HepG2 (cell line): ENCODE measurements around the gene SPOP. TPM values are rescaled to one million over a fixed set of nuclear protein-coding genes. Genes with fewer than 3 reads are reported as not detected.
A peak's percentile ranks its signal among the peaks of the same experiment; 100 is the strongest.

Source experiments
- ATAC-seq: fragments of 200-7000 bp; cut with Tn5 transposase; 3 replicates; pipeline ENCODE4 v1.9.1; 2020; ENCODE audit warnings: mild to moderate bottlenecking, moderate library complexity
- BruUV-seq: library from RNA; stranded (reverse); fragments of 400-500 nt; replicated peaks from 2 replicates; lab custom pipeline; 2021; lab: Mats Ljungman, UMichigan
- CTCF ChIA-PET: fragments of 300-600 bp; formaldehyde crosslinking; extraction: SDS; loops from one replicate; lab custom pipeline; 2021; ENCODE audit warnings: low total read pairs, inconsistent platforms, low intra/inter-chr PET ratio; lab: Yijun Ruan, JAX
- POLR2A ChIA-PET: fragments of 350-600 bp; sonication (Branson Sonifier 250); formaldehyde crosslinking; loops from one replicate; lab custom pipeline; 2020; ENCODE audit warnings: antibody characterized with exemption, inconsistent platforms; lab: Yijun Ruan, JAX
- DNase-seq: peaks from one replicate; pipeline ENCODE4 v3.0.0-alpha.2; 2015; ENCODE audit warnings: low spot score
- FAIRE-seq: peaks from 3 replicates; lab custom pipeline; 2011; peaks lifted over from hg19 to GRCh38; lab: Jason Lieb, UNC
- H2AFZ ChIP-seq: one replicate; pipeline ENCODE4 v1.6.1; 2011; ENCODE audit warnings: low read length, inconsistent platforms
- H3K27ac ChIP-seq: fragments of 300-600 bp; 3 replicates; pipeline ENCODE4 v1.8.0; 2011; ENCODE audit warnings: mixed run types, mild to moderate bottlenecking, mixed read lengths, low read length, inconsistent platforms; ENCODE audit not compliant: insufficient read depth; ENCODE audit errors: extremely low read length
- H3K27me3 ChIP-seq, 2 experiments: fragments of 200-600 bp in 1 of 2; 2 replicates in 1 of 2; 3 replicates in 1 of 2; pipeline versions ENCODE4 v1.6.0 to v1.8.0; 2011; ENCODE audit warnings: low read length in 2 of 2, mild to moderate bottlenecking in 2 of 2, moderate library complexity in 2 of 2, inconsistent platforms in 1 of 2; ENCODE audit not compliant: insufficient read depth in 2 of 2, control insufficient read depth in 1 of 2
- H3K36me3 ChIP-seq, 2 experiments: fragments of 200-600 bp in 1 of 2; replicated peaks in 1 of 2; 2 replicates in 1 of 2; 3 replicates in 1 of 2; pipeline versions ENCODE4 v1.5.1 to v1.8.0; 2011; ENCODE audit warnings: low read length in 2 of 2, inconsistent platforms in 1 of 2; ENCODE audit not compliant: insufficient read depth in 2 of 2, control insufficient read depth in 1 of 2
- H3K4me1 ChIP-seq: 2 replicates; pipeline ENCODE4 v1.5.1; 2012; ENCODE audit warnings: low read length, inconsistent platforms; ENCODE audit not compliant: insufficient read depth
- H3K4me2 ChIP-seq: 2 replicates; pipeline ENCODE4 v1.6.0; 2011; ENCODE audit warnings: low read depth, low read length, inconsistent platforms
- H3K4me3 ChIP-seq, 3 experiments: fragments of 200-600 bp in 1 of 3; sonication (generic), shearing (Covaris generic) in 1 of 3; replicated peaks in 1 of 3; 2 replicates each; pipeline ENCODE4 v1.5.1; 2011 to 2016; ENCODE audit warnings: low read length in 3 of 3, inconsistent platforms in 2 of 3, low read depth in 2 of 3, mild to moderate bottlenecking in 2 of 3, control low read depth in 1 of 3, mixed read lengths in 1 of 3; ENCODE audit not compliant: insufficient read depth in 1 of 3
- H3K79me2 ChIP-seq: one replicate; pipeline ENCODE4 v1.6.1; 2011; ENCODE audit warnings: low read length, inconsistent platforms; ENCODE audit not compliant: insufficient read depth
- H3K9ac ChIP-seq: 2 replicates; pipeline ENCODE4 v1.6.0; 2011; ENCODE audit warnings: mild to moderate bottlenecking, low read depth, low read length, inconsistent platforms; ENCODE audit not compliant: insufficient read depth
- H3K9me3 ChIP-seq: 2 replicates; pipeline ENCODE4 v1.5.1; 2012; ENCODE audit warnings: mild to moderate bottlenecking, low read length
- H4K20me1 ChIP-seq: 2 replicates; pipeline ENCODE4 v1.6.0; 2011; ENCODE audit warnings: inconsistent platforms, mild to moderate bottlenecking, low read length, moderate library complexity; ENCODE audit not compliant: insufficient read depth
- BRCA1 ChIP-seq: sonication (generic); formaldehyde crosslinking; IDR thresholded peaks from 2 replicates; pipeline ENCODE4 v1.4.0; 2020; ENCODE audit warnings: missing genetic modification reagents
- CEBPG ChIP-seq: IDR thresholded peaks from 2 replicates; pipeline ENCODE4 v1.6.1; 2016
- CENPT ChIP-seq: sonication (generic); formaldehyde crosslinking; IDR thresholded peaks from 2 replicates; pipeline ENCODE4 v1.8.0; 2022; ENCODE audit warnings: low read depth, mild to moderate bottlenecking, moderate library complexity, missing genetic modification reagents
- KDM1A ChIP-seq: IDR thresholded peaks from 2 replicates; pipeline ENCODE4 v1.6.1; 2016; ENCODE audit warnings: missing compliant biosample characterization
- MIER2 ChIP-seq: IDR thresholded peaks from 2 replicates; pipeline ENCODE4 v1.6.1; 2016; ENCODE audit warnings: missing biosample characterization, missing genetic modification reagents
- MIER3 ChIP-seq: IDR thresholded peaks from 2 replicates; pipeline ENCODE4 v1.6.1; 2016; ENCODE audit warnings: missing compliant biosample characterization, borderline replicate concordance
- NFE2L2 ChIP-seq: fragments of 150-350 bp; IDR thresholded peaks from 2 replicates; pipeline ENCODE4 v1.6.1; 2014; ENCODE audit warnings: low read length
- NPAS2 ChIP-seq: sonication (generic); formaldehyde crosslinking; IDR thresholded peaks from 2 replicates; pipeline ENCODE4 v1.8.0; 2022; ENCODE audit warnings: mild to moderate bottlenecking, missing genetic modification reagents, borderline replicate concordance
- RBAK ChIP-seq: sonication (generic); formaldehyde crosslinking; IDR thresholded peaks from 2 replicates; pipeline ENCODE4 v1.5.1; 2020; ENCODE audit warnings: mild to moderate bottlenecking, missing genetic modification reagents
- SMYD3 ChIP-seq: sonication (generic); formaldehyde crosslinking; IDR thresholded peaks from 2 replicates; pipeline ENCODE4 v1.8.1; 2023; ENCODE audit warnings: mild to moderate bottlenecking, missing genetic modification reagents
- ZFP37 ChIP-seq: sonication (generic); formaldehyde crosslinking; IDR thresholded peaks from 2 replicates; pipeline ENCODE4 v1.4.0; 2020; ENCODE audit warnings: missing genetic modification reagents, borderline replicate concordance
- ZMYM2 ChIP-seq: sonication (generic); formaldehyde crosslinking; IDR thresholded peaks from 2 replicates; pipeline ENCODE4 v1.8.0; 2022; ENCODE audit warnings: mild to moderate bottlenecking, missing genetic modification reagents
- ZNF510 ChIP-seq: sonication (generic); formaldehyde crosslinking; IDR thresholded peaks from 2 replicates; pipeline ENCODE4 v1.4.0; 2020; ENCODE audit warnings: low read depth, mild to moderate bottlenecking, missing genetic modification reagents
- ZNF629 ChIP-seq: sonication (generic); formaldehyde crosslinking; conservative IDR thresholded peaks from 2 replicates; pipeline ENCODE4 v1.5.0; 2020; ENCODE audit warnings: missing genetic modification reagents
- ZSCAN29 ChIP-seq: sonication (generic); formaldehyde crosslinking; conservative IDR thresholded peaks from 2 replicates; pipeline ENCODE4 v1.4.0; 2020; ENCODE audit warnings: mild to moderate bottlenecking, missing genetic modification reagents
- WGBS: methylation state at CpG from one replicate; pipeline ENCODE4 v1.1.6; 2017; ENCODE audit warnings: low lambda C conversion rate; 5-methylcytosine and 5-hydroxymethylcytosine counted together
- in situ Hi-C: cut with HindIII; loops from 2 replicates; pipeline ENCODE4 v1.10.0; 2017; ENCODE audit warnings: low pct_unique_long_range_greater_than_20kb; ENCODE audit not compliant: extremely low pct_ligation_motif_present
- intact Hi-C: fragments of 100-400 bp; cut with micrococcal nuclease; formaldehyde crosslinking; loops from one replicate; pipeline ENCODE4 v1.10.0; 2022; ENCODE audit not compliant: unreplicated experiment
- polyA plus RNA-seq, 8 experiments: library from polyadenylated mRNA; depleted of rRNA in 3 of 8; stranded (reverse) in 7 of 8; unstranded in 1 of 8; fragments of >200 nt; fragmentation: Illumina TruSeq in 4 of 8; extraction: Trizol in 4 of 8; gene quantifications; 2 replicates each; pipeline versions ENCODE4 v1.2.1 to v1.2.3, GENCODE V29; 2011 to 2016; ENCODE audit warnings: low read depth in 4 of 8, missing spikeins in 1 of 8, mixed read lengths in 1 of 8; ENCODE audit not compliant: insufficient read depth in 1 of 8
- total RNA-seq, 5 experiments: library from RNA; depleted of rRNA; stranded (reverse); fragments of >200 nt; fragmentation: Illumina TruSeq; extraction: Trizol; gene quantifications; 2 replicates each; pipeline ENCODE4 v1.2.3, GENCODE V29; 2016; ENCODE audit warnings: low read depth in 1 of 5
- TF ChIP-seq, protein P1 (sequence below): sonication (generic); formaldehyde crosslinking; IDR thresholded peaks from 2 replicates; pipeline ENCODE4 v1.4.0; 2020; ENCODE audit warnings: mild to moderate bottlenecking, missing genetic modification reagents
- TF ChIP-seq, protein P2 (sequence below): sonication (generic); formaldehyde crosslinking; IDR thresholded peaks from 2 replicates; pipeline ENCODE4 v1.9.0; 2021; ENCODE audit warnings: mild to moderate bottlenecking, missing genetic modification reagents
- TF ChIP-seq, protein P3 (sequence below): sonication (generic); formaldehyde crosslinking; IDR thresholded peaks from 2 replicates; pipeline ENCODE4 v1.9.0; 2022; ENCODE audit warnings: low read depth, missing genetic modification reagents

SPOP gene
- total and polyA plus RNA-seq, 2 of the 13 experiments (the other 11 are each of a cell fraction or from before 2014, with no cell fraction given), result 52.8 to 60.8 TPM

DNA sequence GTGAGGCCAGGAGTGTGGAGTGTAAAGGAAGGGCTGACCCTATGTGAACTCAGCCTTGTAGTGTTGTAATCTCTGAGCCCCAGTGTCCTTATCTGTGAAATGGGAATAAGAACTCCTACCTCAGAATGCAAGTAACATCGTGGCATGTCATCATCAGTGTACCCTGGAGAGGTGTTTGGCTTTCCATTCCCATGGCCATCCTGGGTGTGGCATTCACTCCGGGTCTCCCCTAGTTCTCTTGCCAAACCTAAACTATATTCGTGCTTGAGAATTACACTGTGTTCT, 100.3 kb downstream of the SPOP start:
- Histone ChIP-seq H3K4me2 (peak overlapping the region; percentile 87), H4K20me1 (no peaks in the 10 kb centered on the region), H3K4me3 (peak overlapping the region in 2 of 3 experiments; percentile 78 to 84; a peak in 3 of 6 replicates), H3K27ac (no peak overlapping the region), H3K4me1 (peaks cover 22% of the 10 kb centered on the region), H3K27me3 (peaks cover 5 to 61% of the 10 kb centered on the region in 2 experiments), H3K9ac (no peak overlapping the region), H3K36me3 (no peaks in the 10 kb centered on the region), H3K9me3 (no peaks in the 10 kb centered on the region), H3K79me2 (no peaks in the 10 kb centered on the region), H2AFZ (no peak overlapping the region)
- ATAC-seq (no peak), FAIRE-seq (peak; percentile 8), DNase-seq (no peak)
- in situ Hi-C loops (no loop called here), intact Hi-C loops (loop anchor here (2.0 kb wide), 1 partner anchor 19 kb away; no protein-coding TSS in a partner anchor)
- BruUV-seq, result no TSS peak
- POLR2A ChIA-PET, result no interaction called here
- WGBS, result 8% methylated on average over 3 of the region's 3 CpGs
- CTCF ChIA-PET, result interaction anchor here (2.9 kb wide), 1 partner anchor 117 kb away, joined by 31 read pairs; no protein-coding TSS in a partner anchor
- TF ChIP-seq NPAS2 (CRISPR knock-in tag) (no peak), ZMYM2 (CRISPR knock-in tag) (no peak), SMYD3 (no peak), MIER2 (no peak), MIER3 (CRISPR knock-in tag) (no peak), KDM1A (CRISPR knock-in tag) (peak; percentile 77; the same call in 1 of the 2 replicates), CEBPG (CRISPR knock-in tag) (peak; percentile 38; the same call in 1 of the 2 replicates), NFE2L2 (no peak), CENPT (CRISPR knock-in tag) (no peak), BRCA1 (CRISPR knock-in tag) (no peak), ZNF629 (CRISPR knock-in tag) (peak; percentile 95), RBAK (no peak), ZNF510 (CRISPR knock-in tag) (no peak), ZFP37 (CRISPR knock-in tag) (no peak), ZSCAN29 (no peak)
- TF ChIP-seq, protein P1, sequence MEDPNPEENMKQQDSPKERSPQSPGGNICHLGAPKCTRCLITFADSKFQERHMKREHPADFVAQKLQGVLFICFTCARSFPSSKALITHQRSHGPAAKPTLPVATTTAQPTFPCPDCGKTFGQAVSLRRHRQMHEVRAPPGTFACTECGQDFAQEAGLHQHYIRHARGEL, result no peak
- TF ChIP-seq, protein P2, sequence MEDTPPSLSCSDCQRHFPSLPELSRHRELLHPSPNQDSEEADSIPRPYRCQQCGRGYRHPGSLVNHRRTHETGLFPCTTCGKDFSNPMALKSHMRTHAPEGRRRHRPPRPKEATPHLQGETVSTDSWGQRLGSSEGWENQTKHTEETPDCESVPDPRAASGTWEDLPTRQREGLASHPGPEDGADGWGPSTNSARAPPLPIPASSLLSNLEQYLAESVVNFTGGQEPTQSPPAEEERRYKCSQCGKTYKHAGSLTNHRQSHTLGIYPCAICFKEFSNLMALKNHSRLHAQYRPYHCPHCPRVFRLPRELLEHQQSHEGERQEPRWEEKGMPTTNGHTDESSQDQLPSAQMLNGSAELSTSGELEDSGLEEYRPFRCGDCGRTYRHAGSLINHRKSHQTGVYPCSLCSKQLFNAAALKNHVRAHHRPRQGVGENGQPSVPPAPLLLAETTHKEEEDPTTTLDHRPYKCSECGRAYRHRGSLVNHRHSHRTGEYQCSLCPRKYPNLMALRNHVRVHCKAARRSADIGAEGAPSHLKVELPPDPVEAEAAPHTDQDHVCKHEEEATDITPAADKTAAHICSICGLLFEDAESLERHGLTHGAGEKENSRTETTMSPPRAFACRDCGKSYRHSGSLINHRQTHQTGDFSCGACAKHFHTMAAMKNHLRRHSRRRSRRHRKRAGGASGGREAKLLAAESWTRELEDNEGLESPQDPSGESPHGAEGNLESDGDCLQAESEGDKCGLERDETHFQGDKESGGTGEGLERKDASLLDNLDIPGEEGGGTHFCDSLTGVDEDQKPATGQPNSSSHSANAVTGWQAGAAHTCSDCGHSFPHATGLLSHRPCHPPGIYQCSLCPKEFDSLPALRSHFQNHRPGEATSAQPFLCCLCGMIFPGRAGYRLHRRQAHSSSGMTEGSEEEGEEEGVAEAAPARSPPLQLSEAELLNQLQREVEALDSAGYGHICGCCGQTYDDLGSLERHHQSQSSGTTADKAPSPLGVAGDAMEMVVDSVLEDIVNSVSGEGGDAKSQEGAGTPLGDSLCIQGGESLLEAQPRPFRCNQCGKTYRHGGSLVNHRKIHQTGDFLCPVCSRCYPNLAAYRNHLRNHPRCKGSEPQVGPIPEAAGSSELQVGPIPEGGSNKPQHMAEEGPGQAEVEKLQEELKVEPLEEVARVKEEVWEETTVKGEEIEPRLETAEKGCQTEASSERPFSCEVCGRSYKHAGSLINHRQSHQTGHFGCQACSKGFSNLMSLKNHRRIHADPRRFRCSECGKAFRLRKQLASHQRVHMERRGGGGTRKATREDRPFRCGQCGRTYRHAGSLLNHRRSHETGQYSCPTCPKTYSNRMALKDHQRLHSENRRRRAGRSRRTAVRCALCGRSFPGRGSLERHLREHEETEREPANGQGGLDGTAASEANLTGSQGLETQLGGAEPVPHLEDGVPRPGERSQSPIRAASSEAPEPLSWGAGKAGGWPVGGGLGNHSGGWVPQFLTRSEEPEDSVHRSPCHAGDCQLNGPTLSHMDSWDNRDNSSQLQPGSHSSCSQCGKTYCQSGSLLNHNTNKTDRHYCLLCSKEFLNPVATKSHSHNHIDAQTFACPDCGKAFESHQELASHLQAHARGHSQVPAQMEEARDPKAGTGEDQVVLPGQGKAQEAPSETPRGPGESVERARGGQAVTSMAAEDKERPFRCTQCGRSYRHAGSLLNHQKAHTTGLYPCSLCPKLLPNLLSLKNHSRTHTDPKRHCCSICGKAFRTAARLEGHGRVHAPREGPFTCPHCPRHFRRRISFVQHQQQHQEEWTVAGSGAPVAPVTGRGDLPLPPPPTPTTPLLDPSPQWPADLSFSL (CRISPR knock-in tag), result no peak
- TF ChIP-seq, protein P3, sequence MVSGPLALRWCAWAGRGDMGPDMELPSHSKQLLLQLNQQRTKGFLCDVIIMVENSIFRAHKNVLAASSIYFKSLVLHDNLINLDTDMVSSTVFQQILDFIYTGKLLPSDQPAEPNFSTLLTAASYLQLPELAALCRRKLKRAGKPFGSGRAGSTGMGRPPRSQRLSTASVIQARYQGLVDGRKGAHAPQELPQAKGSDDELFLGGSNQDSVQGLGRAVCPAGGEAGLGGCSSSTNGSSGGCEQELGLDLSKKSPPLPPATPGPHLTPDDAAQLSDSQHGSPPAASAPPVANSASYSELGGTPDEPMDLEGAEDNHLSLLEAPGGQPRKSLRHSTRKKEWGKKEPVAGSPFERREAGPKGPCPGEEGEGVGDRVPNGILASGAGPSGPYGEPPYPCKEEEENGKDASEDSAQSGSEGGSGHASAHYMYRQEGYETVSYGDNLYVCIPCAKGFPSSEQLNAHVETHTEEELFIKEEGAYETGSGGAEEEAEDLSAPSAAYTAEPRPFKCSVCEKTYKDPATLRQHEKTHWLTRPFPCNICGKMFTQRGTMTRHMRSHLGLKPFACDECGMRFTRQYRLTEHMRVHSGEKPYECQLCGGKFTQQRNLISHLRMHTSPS (CRISPR knock-in tag), result no peak
